Caco-2 (cell line): ENCODE data around the gene PELI2. TPM values are rescaled to one million over a fixed set of nuclear protein-coding genes. Genes with fewer than 3 reads are reported as not detected.

ENCODE experiments used
- BruUV-seq: library from RNA; stranded (reverse); fragments of 400-500 nt; replicated peaks from 2 replicates; lab custom pipeline; 2021; lab: Mats Ljungman, UMichigan
- CTCF ChIA-PET: fragments of 300-600 bp; sonication (Branson Sonifier 250); formaldehyde crosslinking; loops from one replicate; lab custom pipeline; 2022; ENCODE audit warnings: antibody characterized with exemption; lab: Charles Lee
- POLR2A ChIA-PET: fragments of 300-600 bp; sonication (Branson Sonifier 250); formaldehyde crosslinking; loops from one replicate; lab custom pipeline; 2022; ENCODE audit warnings: antibody characterized with exemption; lab: Charles Lee
- DNase-seq, 2 experiments: peaks; one replicate each; pipeline versions ENCODE4 v3.0.0 to v3.0.0-alpha.2; 2020 to 2022
- H3K27me3 ChIP-seq: replicated peaks from 2 replicates; pipeline ENCODE4 v1.6.0; 2011; ENCODE audit warnings: low read length; ENCODE audit not compliant: control insufficient read depth, insufficient read depth
- H3K36me3 ChIP-seq: 2 replicates; pipeline ENCODE4 v1.5.1; 2011; ENCODE audit warnings: low read length; ENCODE audit not compliant: control insufficient read depth, insufficient read depth
- H3K4me1 ChIP-seq: fragments of 250-450 bp; sonication (Bioruptor Pico); 2 replicates; pipeline ENCODE4 v1.5.1; 2020; ENCODE audit warnings: mild to moderate bottlenecking
- H3K4me3 ChIP-seq: 2 replicates; pipeline ENCODE4 v1.5.1; 2011; ENCODE audit warnings: low read depth, mild to moderate bottlenecking, control low read depth, low read length
- H3K9me3 ChIP-seq: fragments of 250-450 bp; sonication (Bioruptor Pico); 2 replicates; pipeline ENCODE4 v1.5.1; 2020; ENCODE audit warnings: mild to moderate bottlenecking, moderate library complexity
- H3K27ac Mint-ChIP-seq: one replicate; pipeline ENCODE4 v1.8.0; 2022; ENCODE audit warnings: mixed read lengths; ENCODE audit not compliant: unreplicated experiment
- H3K27me3 Mint-ChIP-seq: one replicate; pipeline ENCODE4 v1.8.0; 2022; ENCODE audit warnings: mixed read lengths; ENCODE audit not compliant: insufficient read depth, unreplicated experiment
- H3K36me3 Mint-ChIP-seq: one replicate; pipeline ENCODE4 v1.8.0; 2022; ENCODE audit warnings: mild to moderate bottlenecking, mixed read lengths; ENCODE audit not compliant: insufficient read depth, unreplicated experiment
- H3K4me1 Mint-ChIP-seq: one replicate; pipeline ENCODE4 v1.8.0; 2022; ENCODE audit warnings: low read depth, mixed read lengths; ENCODE audit not compliant: unreplicated experiment
- H3K4me3 Mint-ChIP-seq: one replicate; pipeline ENCODE4 v1.8.0; 2022; ENCODE audit warnings: mild to moderate bottlenecking, moderate library complexity, mixed read lengths; ENCODE audit not compliant: unreplicated experiment
- H3K9me3 Mint-ChIP-seq: one replicate; pipeline ENCODE4 v1.8.0; 2022; ENCODE audit warnings: mixed read lengths; ENCODE audit not compliant: unreplicated experiment
- CTCF ChIP-seq, 2 experiments: fragments of 200-600 bp in 1 of 2; IDR thresholded peaks; 1 replicate in 1 of 2; 2 replicates in 1 of 2; pipeline versions ENCODE4 v1.5.1 to v1.8.0; 2011 to 2022; ENCODE audit warnings: antibody characterized with exemption in 1 of 2, control low read depth in 1 of 2, inconsistent platforms in 1 of 2, low read depth in 1 of 2, low read length in 1 of 2, mild to moderate bottlenecking in 1 of 2, moderate library complexity in 1 of 2; ENCODE audit not compliant: insufficient read depth in 1 of 2, severe bottlenecking in 1 of 2, unreplicated experiment in 1 of 2
- intact Hi-C: fragments of 100-400 bp; cut with micrococcal nuclease; formaldehyde crosslinking; loops from one replicate; pipeline ENCODE4 v1.10.0; 2022; ENCODE audit not compliant: unreplicated experiment
- total RNA-seq: library from RNA; stranded (reverse); gene quantifications from 2 replicates; pipeline ENCODE4 v1.2.3, GENCODE V29; 2022

Gene PELI2
- total RNA-seq, 1 experiment from 2014 or later = 8.5 TPM

DNA sequence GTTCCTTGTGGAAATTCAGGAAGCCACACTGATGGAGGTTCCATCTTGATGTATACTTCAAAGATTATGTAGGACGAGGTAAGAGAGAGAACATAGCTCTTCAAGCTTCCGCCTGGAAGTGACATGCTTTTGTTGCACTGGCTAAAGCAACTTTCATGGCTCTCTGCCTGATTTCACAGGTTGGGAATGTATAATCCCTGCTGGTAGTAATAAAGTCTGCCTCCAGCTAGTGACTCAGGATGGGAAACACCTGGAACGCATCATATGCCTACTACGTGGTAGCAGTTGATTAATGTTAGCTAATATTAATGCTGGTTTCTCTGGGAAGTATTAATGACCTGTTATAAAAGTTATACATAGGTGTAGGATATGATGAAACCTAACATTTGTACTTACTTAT lies 71.1 kb downstream of the PELI2 start:
- intact Hi-C loops = no loop called here
- Histone ChIP-seq H3K36me3 (no peaks in the 10 kb centered on the region), H3K4me1 (no peaks in the 10 kb centered on the region), H3K27me3 (no peaks in the 10 kb centered on the region), H3K4me3 (no peak overlapping the region), H3K9me3 (no peaks in the 10 kb centered on the region)
- BruUV-seq = no TSS peak
- H3K36me3 Mint-ChIP-seq = no peaks in the 10 kb centered on the region
- ChIA-PET POLR2A (no interaction called here), CTCF (no interaction called here)
- H3K27ac Mint-ChIP-seq = no peak overlapping the region
- no peaks in the 10 kb centered on the region for H3K9me3 Mint-ChIP-seq
- TF ChIP-seq CTCF (IDR thresholded peaks at IDR 0.05; ENCODE audit: insufficient read depth in 1 of 2, low read depth in 1 of 2, low read length in 1 of 2, severe bottlenecking in 1 of 2, unreplicated experiment in 1 of 2) = no peak
- no peak overlapping the region for H3K4me3 Mint-ChIP-seq
- no peaks in the 10 kb centered on the region for H3K27me3 Mint-ChIP-seq
- DNase-seq = no peak
- no peaks in the 10 kb centered on the region for H3K4me1 Mint-ChIP-seq

GRCh38 chr14:56193347-56193746 lies 75.1 kb downstream of the PELI2 start:
- H3K36me3 Mint-ChIP-seq = no peaks in the 10 kb centered on the region
- CTCF ChIA-PET = no interaction called here

DNA sequence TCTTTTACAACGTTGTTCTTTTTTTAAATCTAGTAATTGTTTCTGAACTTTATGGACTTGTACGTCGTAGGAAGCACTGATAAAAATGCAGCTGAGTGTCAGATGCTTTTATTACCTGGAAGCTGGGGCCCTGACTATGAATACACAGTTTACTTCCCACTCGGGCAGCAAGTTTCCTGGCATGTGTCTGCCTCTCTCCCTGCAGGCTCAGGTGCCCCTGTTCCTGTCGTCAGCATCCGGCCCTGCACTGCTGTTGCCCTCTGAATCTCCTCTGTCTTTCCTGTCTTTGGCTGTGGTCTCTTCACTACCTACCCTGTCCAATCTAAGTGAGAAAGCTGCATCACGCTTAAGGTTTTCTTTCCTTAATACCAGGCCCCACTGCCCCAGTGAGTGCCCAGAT lies 75.8 kb downstream of the PELI2 start:
- POLR2A ChIA-PET = no interaction called here
- Histone ChIP-seq H3K9me3 (no peaks in the 10 kb centered on the region), H3K36me3 (no peaks in the 10 kb centered on the region), H3K4me1 (no peaks in the 10 kb centered on the region), H3K4me3 (no peak overlapping the region), H3K27me3 (no peaks in the 10 kb centered on the region; the same call in 1 of the 2 replicates)
- no peak for DNase-seq
- H3K4me3 Mint-ChIP-seq = no peak overlapping the region
- H3K9me3 Mint-ChIP-seq = no peaks in the 10 kb centered on the region
- CTCF ChIA-PET = no interaction called here
- H3K27ac Mint-ChIP-seq = no peak overlapping the region
- no peaks in the 10 kb centered on the region for H3K36me3 Mint-ChIP-seq
- BruUV-seq = no TSS peak
- no peaks in the 10 kb centered on the region for H3K27me3 Mint-ChIP-seq
- no peak for TF ChIP-seq CTCF (IDR thresholded peaks at IDR 0.05; ENCODE audit: insufficient read depth in 1 of 2, low read depth in 1 of 2, low read length in 1 of 2, severe bottlenecking in 1 of 2, unreplicated experiment in 1 of 2)
- H3K4me1 Mint-ChIP-seq = no peaks in the 10 kb centered on the region
- intact Hi-C loops = no loop called here

More at GRCh38 chr14:56193347-56193746, 75.1 kb downstream of the PELI2 start:
- Histone ChIP-seq H3K36me3 (no peaks in the 10 kb centered on the region), H3K27me3 (no peaks in the 10 kb centered on the region; the same call in 1 of the 2 replicates), H3K4me3 (no peak overlapping the region), H3K4me1 (no peaks in the 10 kb centered on the region), H3K9me3 (no peaks in the 10 kb centered on the region)
- H3K9me3 Mint-ChIP-seq = no peaks in the 10 kb centered on the region
- no peak overlapping the region for H3K4me3 Mint-ChIP-seq
- H3K27ac Mint-ChIP-seq = no peak overlapping the region
- BruUV-seq = no TSS peak
- no peak for DNase-seq
- H3K4me1 Mint-ChIP-seq = no peaks in the 10 kb centered on the region
- TF ChIP-seq CTCF (IDR thresholded peaks at IDR 0.05; ENCODE audit: insufficient read depth in 1 of 2, low read depth in 1 of 2, low read length in 1 of 2, severe bottlenecking in 1 of 2, unreplicated experiment in 1 of 2) = no peak
- H3K27me3 Mint-ChIP-seq = no peaks in the 10 kb centered on the region
- intact Hi-C loops = no loop called here
- POLR2A ChIA-PET = no interaction called here
